Liver (tissue), 9 donors: ENCODE measurements around the gene YPEL5. TPM values are rescaled to one million over a fixed set of nuclear protein-coding genes. Genes with fewer than 3 reads are reported as not detected.

Experiments used
- DNase-seq: peaks from one replicate; pipeline ENCODE4 v3.0.0-alpha.2; 2017; ENCODE audit warnings: low spot score
- H3K27ac ChIP-seq, 2 donors: one replicate each; pipeline ENCODE4 v1.7.0; 2013; ENCODE audit warnings: inconsistent platforms in 2 of 2, low read length in 2 of 2, control low read depth in 1 of 2, low read depth in 1 of 2, mild to moderate bottlenecking in 1 of 2
- H3K27me3 ChIP-seq, 4 donors: one replicate each; pipeline versions ENCODE4 v1.6.1 to v1.7.0; 2013; ENCODE audit warnings: low read length in 3 of 4, inconsistent platforms in 1 of 4, mild to moderate bottlenecking in 1 of 4, moderate library complexity in 1 of 4; ENCODE audit not compliant: control insufficient read depth in 4 of 4, insufficient read depth in 4 of 4
- H3K36me3 ChIP-seq, 4 donors: one replicate each; pipeline versions ENCODE4 v1.6.1 to v1.7.0; 2013; ENCODE audit warnings: low read length in 3 of 4, mild to moderate bottlenecking in 3 of 4, low read depth in 1 of 4, moderate library complexity in 1 of 4; ENCODE audit not compliant: control insufficient read depth in 4 of 4, insufficient read depth in 3 of 4
- H3K4me1 ChIP-seq, 4 donors: one replicate each; pipeline versions ENCODE4 v1.6.1 to v1.7.0; 2013; ENCODE audit warnings: low read length in 3 of 4, mild to moderate bottlenecking in 3 of 4, moderate library complexity in 1 of 4; ENCODE audit not compliant: control insufficient read depth in 4 of 4, insufficient read depth in 4 of 4
- H3K4me3 ChIP-seq, 3 donors: one replicate each; pipeline versions ENCODE4 v1.6.1 to v1.7.0; 2013; ENCODE audit warnings: low read length in 3 of 3, control low read depth in 1 of 3, low read depth in 1 of 3, mild to moderate bottlenecking in 1 of 3
- H3K9ac ChIP-seq, 2 donors: one replicate each; pipeline ENCODE4 v1.7.0; 2013; ENCODE audit warnings: low read length in 2 of 2, mild to moderate bottlenecking in 2 of 2, moderate library complexity in 2 of 2, control low read depth in 1 of 2, low read depth in 1 of 2
- H3K9me3 ChIP-seq, 4 donors: one replicate each; pipeline versions ENCODE4 v1.6.1 to v1.7.0; 2013; ENCODE audit warnings: low read length in 3 of 4; ENCODE audit not compliant: control insufficient read depth in 4 of 4
- ATF3 ChIP-seq: IDR thresholded peaks from 2 replicates; pipeline ENCODE4 v1.6.1; 2016; ENCODE audit warnings: antibody characterized with exemption
- CTCF ChIP-seq: fragments of 150-350 bp; IDR thresholded peaks from 2 replicates; pipeline ENCODE4 v1.5.1; 2017; ENCODE audit warnings: improper control_type of control experiment, low read depth, low read length; ENCODE audit not compliant: missing input control
- FOXA1 ChIP-seq: IDR thresholded peaks from 2 replicates; pipeline ENCODE4 v1.6.1; 2016; ENCODE audit warnings: antibody characterized with exemption
- FOXA2 ChIP-seq: IDR thresholded peaks from 2 replicates; pipeline ENCODE4 v1.6.1; 2016; ENCODE audit warnings: antibody characterized with exemption
- GABPA ChIP-seq, 2 donors: IDR thresholded peaks in 1 of 2; conservative IDR thresholded peaks in 1 of 2; 2 replicates each; pipeline ENCODE4 v1.6.1; 2016; ENCODE audit warnings: antibody characterized with exemption in 2 of 2, mild to moderate bottlenecking in 1 of 2, moderate library complexity in 1 of 2
- HNF4G ChIP-seq: IDR thresholded peaks from 2 replicates; pipeline ENCODE4 v1.6.1; 2016; ENCODE audit warnings: antibody characterized with exemption
- JUND ChIP-seq, 2 donors: IDR thresholded peaks; 2 replicates each; pipeline ENCODE4 v1.6.1; 2016; ENCODE audit warnings: antibody characterized with exemption in 2 of 2
- MAX ChIP-seq: IDR thresholded peaks from 2 replicates; pipeline ENCODE4 v1.6.1; 2016; ENCODE audit warnings: antibody characterized with exemption
- NR2F2 ChIP-seq: IDR thresholded peaks from 2 replicates; pipeline ENCODE4 v1.6.1; 2016; ENCODE audit warnings: antibody characterized with exemption
- RAD21 ChIP-seq, 2 donors: IDR thresholded peaks; 2 replicates each; pipeline ENCODE4 v1.6.1; 2016; ENCODE audit warnings: antibody characterized with exemption in 2 of 2, mild to moderate bottlenecking in 2 of 2
- REST ChIP-seq: IDR thresholded peaks from 2 replicates; pipeline ENCODE4 v1.6.1; 2016; ENCODE audit warnings: antibody characterized with exemption, mild to moderate bottlenecking
- RXRA ChIP-seq, 2 donors: IDR thresholded peaks; 2 replicates each; pipeline ENCODE4 v1.6.1; 2017 to 2018; ENCODE audit warnings: antibody characterized with exemption in 2 of 2, mild to moderate bottlenecking in 1 of 2
- TAF1 ChIP-seq: conservative IDR thresholded peaks from 2 replicates; pipeline ENCODE4 v1.6.1; 2016; ENCODE audit warnings: antibody characterized with exemption, mild to moderate bottlenecking
- YY1 ChIP-seq: IDR thresholded peaks from 2 replicates; pipeline ENCODE4 v1.6.1; 2016; ENCODE audit warnings: antibody characterized with exemption, mild to moderate bottlenecking
- ZBTB33 ChIP-seq: IDR thresholded peaks from 2 replicates; pipeline ENCODE4 v1.6.1; 2016; ENCODE audit warnings: antibody characterized with exemption
- WGBS: extraction: QIAGEN DNeasy Blood & Tissue Kit; methylation state at CpG from one replicate; pipeline ENCODE4 v1.1.7; 2013; 5-methylcytosine and 5-hydroxymethylcytosine counted together
- polyA plus RNA-seq, 2 donors: library from polyadenylated mRNA; stranded (reverse) in 1 of 2; unstranded in 1 of 2; fragments of 200-250 nt in 1 of 2; fragments of >200 nt in 1 of 2; fragmentation: Nextera tagmentation in 1 of 2; extraction: Ambion mirVana in 1 of 2; gene quantifications; one replicate each; pipeline versions ENCODE4 v1.2.1 to v1.2.3, GENCODE V29; 2013 to 2015
- total RNA-seq, 2 donors: library from RNA; depleted of rRNA; stranded (reverse); fragments of >200 nt; gene quantifications; one replicate each; pipeline ENCODE4 v1.2.3, GENCODE V29; 2014
- donor health status: healthy.
- donor health status: healthy.
- donor health status: healthy.
- donor health status: healthy.
- donor health status: healthy.

Gene YPEL5
- total and polyA plus RNA-seq, 4 donors = 20.4 to 62.8 (median 36.5) TPM

- Histone ChIP-seq H3K4me3 (no peak overlapping the region), H3K4me1 (peaks cover 0 to 3% (median 0%) of the 10 kb centered on the region in 4 donors), H3K36me3 (peaks cover 0 to 6% (median 0%) of the 10 kb centered on the region in 4 donors), H3K9me3 (no peaks in the 10 kb centered on the region), H3K27me3 (no peaks in the 10 kb centered on the region), H3K9ac (no peak overlapping the region), H3K27ac (no peak overlapping the region)
- no peak for TF ChIP-seq ZBTB33
- no peak for TF ChIP-seq MAX
- no peak for TF ChIP-seq RXRA (IDR thresholded peaks at IDR 0.05)
- no peak for TF ChIP-seq TAF1
- TF ChIP-seq NR2F2 = no peak
- TF ChIP-seq FOXA2 = no peak
- no peak for TF ChIP-seq CTCF
- no peak for TF ChIP-seq GABPA (IDR thresholded peaks at IDR 0.05 in 1 of 2, conservative IDR thresholded peaks at IDR 0.05 in 1 of 2)
- TF ChIP-seq YY1 = no peak
- no peak for TF ChIP-seq HNF4G
- TF ChIP-seq RAD21 (IDR thresholded peaks at IDR 0.05) = no peak
- no peak for TF ChIP-seq FOXA1
- 88% methylated on average over 4 of the region's 4 CpGs for WGBS
- DNase-seq = no peak
Measured at GRCh38 chr2:30165617-30166016, 18.8 kb downstream of the YPEL5 start.

- no peak overlapping the region for H3K4me3 ChIP-seq
Measured at GRCh38 chr2:30172627-30173026, 25.8 kb downstream of the YPEL5 start.

More at GRCh38 chr2:30172627-30173026, 25.8 kb downstream of the YPEL5 start:
- Histone ChIP-seq H3K9ac (no peak overlapping the region), H3K9me3 (no peaks in the 10 kb centered on the region), H3K27ac (no peak overlapping the region), H3K4me1 (no peaks in the 10 kb centered on the region), H3K36me3 (no peaks in the 10 kb centered on the region), H3K27me3 (no peaks in the 10 kb centered on the region)
- DNase-seq = no peak
- TF ChIP-seq NR2F2 = no peak
- no peak for TF ChIP-seq FOXA1
- TF ChIP-seq ATF3 = no peak
- TF ChIP-seq CTCF = no peak
- TF ChIP-seq RXRA (IDR thresholded peaks at IDR 0.05) = no peak
- TF ChIP-seq TAF1 = no peak
- no peak for TF ChIP-seq FOXA2
- TF ChIP-seq JUND (IDR thresholded peaks at IDR 0.05) = no peak
- TF ChIP-seq REST = no peak
- TF ChIP-seq ZBTB33 = no peak
- 98% methylated on average over 1 of the region's 1 CpG for WGBS
